ENCODE results near the gene NINL. TPM values are rescaled to one million over a fixed set of nuclear protein-coding genes. Genes with fewer than 3 reads are reported as not detected.

The NINL gene
- total RNA-seq, 4 donors from 2014 or later, result 18.3 to 37.8 (median 23.5) TPM

GRCh38 chr20:25571240-25571639 lies 14.1 kb downstream of the NINL start:
- Histone ChIP-seq H3K27me3 (no peaks in the 10 kb centered on the region), H3K27ac (peak overlapping the region in 2 of 3 donors; percentile 20 to 28), H3K4me1 (peaks cover 13% of the 10 kb centered on the region in 2 donors), H3K4me3 (replicated peaks in 1 of 3) (no peak overlapping the region), H3K9me3 (no peaks in the 10 kb centered on the region), H3K36me3 (no peaks in the 10 kb centered on the region)
- intact Hi-C loops (cut with DNase I), result no loop called here
- 48 to 58% methylated on average over 2 of the region's 2 CpGs for WGBS, 2 donors
- TF ChIP-seq POLR2A (IDR thresholded peaks at IDR 0.05), result no peak
- no peak for TF ChIP-seq CTCF (IDR thresholded peaks at IDR 0.05)
- DNase-seq, result peak in 1 of 2 donors; percentile 35

GRCh38 chr20:25570148-25570530 lies 15.2 kb downstream of the NINL start:
- H3K27ac ChIP-seq, result no peak overlapping the region
- H3K4me3 ChIP-seq (replicated peaks in 1 of 3), result no peak overlapping the region
- no peaks in the 10 kb centered on the region for H3K9me3 ChIP-seq
- H3K4me1 ChIP-seq, result peaks cover 13% of the 10 kb centered on the region in 2 donors
- no peak for DNase-seq
- no peak for TF ChIP-seq POLR2A (IDR thresholded peaks at IDR 0.05)
- TF ChIP-seq CTCF (IDR thresholded peaks at IDR 0.05), result no peak
- H3K27me3 ChIP-seq, result no peaks in the 10 kb centered on the region
- WGBS, 2 donors, result 86 to 96% methylated on average over 7 of the region's 7 CpGs
- intact Hi-C loops (cut with DNase I), result no loop called here
- no peaks in the 10 kb centered on the region for H3K36me3 ChIP-seq

GRCh38 chr20:25567286-25567685 lies 18.0 kb downstream of the NINL start:
- Histone ChIP-seq H3K9me3 (no peaks in the 10 kb centered on the region), H3K4me3 (replicated peaks in 1 of 3) (no peak overlapping the region), H3K27me3 (no peaks in the 10 kb centered on the region), H3K4me1 (peaks cover 13 to 17% of the 10 kb centered on the region in 2 donors), H3K36me3 (no peaks in the 10 kb centered on the region), H3K27ac (no peak overlapping the region)
- TF ChIP-seq POLR2A (IDR thresholded peaks at IDR 0.05) (no peak), CTCF (IDR thresholded peaks at IDR 0.05) (no peak)
- DNase-seq, result no peak
- intact Hi-C loops (cut with DNase I), result no loop called here
- WGBS, 2 donors, result 93 to 96% methylated on average over 2 of the region's 2 CpGs

GRCh38 chr20:25566821-25567220 lies 18.5 kb downstream of the NINL start:
- Histone ChIP-seq H3K27me3 (no peaks in the 10 kb centered on the region), H3K4me3 (replicated peaks in 1 of 3) (no peak overlapping the region), H3K4me1 (peaks cover 10 to 13% of the 10 kb centered on the region in 2 donors), H3K9me3 (no peaks in the 10 kb centered on the region), H3K36me3 (no peaks in the 10 kb centered on the region), H3K27ac (no peak overlapping the region)
- DNase-seq, result no peak
- TF ChIP-seq POLR2A (IDR thresholded peaks at IDR 0.05) (no peak), CTCF (IDR thresholded peaks at IDR 0.05) (no peak)
- 94% methylated on average over 2 of the region's 2 CpGs for WGBS, 2 donors
- intact Hi-C loops (cut with DNase I), result no loop called here

- Histone ChIP-seq H3K36me3 (no peaks in the 10 kb centered on the region), H3K4me1 (peaks cover 0 to 4% of the 10 kb centered on the region in 2 donors), H3K9me3 (no peaks in the 10 kb centered on the region), H3K4me3 (replicated peaks in 1 of 3) (no peak overlapping the region), H3K27ac (no peak overlapping the region), H3K27me3 (no peaks in the 10 kb centered on the region)
- TF ChIP-seq POLR2A (IDR thresholded peaks at IDR 0.05) (no peak), CTCF (IDR thresholded peaks at IDR 0.05) (no peak)
- no peak for DNase-seq
- WGBS, 2 donors, result 82 to 85% methylated on average over 6 of the region's 6 CpGs
- intact Hi-C loops (cut with DNase I), result no loop called here
Observed at GRCh38 chr20:25565578-25566157, 19.7 kb downstream of the NINL start.
